PC-3 (cell line): ENCODE results near the gene DQX1.

ENCODE experiments used
- CTCF ChIP-seq: fragments of 300-600 bp; sonication (generic); conservative IDR thresholded peaks from 2 replicates; pipeline ENCODE4 v1.5.1; 2017; ENCODE audit warnings: antibody characterized with exemption, low read depth, mild to moderate bottlenecking, low read length
- EZH2 ChIP-seq: fragments of 300-600 bp; sonication (generic); IDR thresholded peaks from one replicate; pipeline ENCODE4 v1.6.1; 2017; ENCODE audit warnings: antibody characterized with exemption, mild to moderate bottlenecking, low read length; ENCODE audit not compliant: unreplicated experiment
- EZH2phosphoT487 ChIP-seq: fragments of 300-600 bp; sonication (generic); IDR thresholded peaks from 2 replicates; pipeline ENCODE4 v1.6.1; 2018; ENCODE audit warnings: mild to moderate bottlenecking, antibody characterized with exemption, low read length, borderline replicate concordance

- TF ChIP-seq EZH2phosphoT487: no peak
- no peak for TF ChIP-seq CTCF
- TF ChIP-seq EZH2: no peak
These were observed 11.4 kb downstream of the DQX1 start, which contains the start of gene TLX2 for GRCh38 chr2:74514368-74515270.
